LNCaP clone FGC (cell line): ENCODE measurements around the gene CLHC1.

Experiments
- DNase-seq: peaks from one replicate; pipeline ENCODE4 v3.0.0-alpha.2; 2011; ENCODE audit warnings: low read depth
- H3K4me3 ChIP-seq: 2 replicates; pipeline ENCODE4 v1.5.1; 2011; ENCODE audit warnings: mild to moderate bottlenecking, low read depth, low read length, control low read depth
- CTCF ChIP-seq: IDR thresholded peaks from 2 replicates; pipeline ENCODE4 v1.5.1; 2012; ENCODE audit warnings: mild to moderate bottlenecking; ENCODE audit not compliant: control insufficient read depth, insufficient read depth; ENCODE audit errors: extremely low read depth

The CLHC1 gene

GRCh38 chr2:55175254-55176093 is 56.6 kb downstream of the CLHC1 start:
- TF ChIP-seq CTCF = peak; percentile 41
- H3K4me3 ChIP-seq = no peak overlapping the region
- DNase-seq = no peak

GRCh38 chr2:55173438-55174054 is 58.5 kb downstream of the CLHC1 start:
- no peak for DNase-seq
- H3K4me3 ChIP-seq = no peak overlapping the region
- TF ChIP-seq CTCF = no peak

- no peak for TF ChIP-seq CTCF
- DNase-seq = peak; percentile 38
- H3K4me3 ChIP-seq = no peak overlapping the region
Observed at GRCh38 chr2:55169915-55170314, 62.2 kb downstream of the CLHC1 start.

- TF ChIP-seq CTCF = no peak
- H3K4me3 ChIP-seq = no peak overlapping the region
- no peak for DNase-seq
Observed at GRCh38 chr2:55169359-55169758, 62.7 kb downstream of the CLHC1 start.

GRCh38 chr2:55168221-55169154 is 63.6 kb downstream of the CLHC1 start:
- no peak for DNase-seq
- TF ChIP-seq CTCF = peak; percentile 50
- H3K4me3 ChIP-seq = no peak overlapping the region

GRCh38 chr2:55165626-55166025 is 66.5 kb downstream of the CLHC1 start:
- no peak for TF ChIP-seq CTCF
- no peak overlapping the region for H3K4me3 ChIP-seq

More at GRCh38 chr2:55165626-55166025, 66.5 kb downstream of the CLHC1 start:
- no peak for DNase-seq
